ENCODE results near the gene TWIST2.
A peak's percentile ranks its signal among the peaks of the same experiment; 100 is the strongest.

Gene TWIST2

DNA sequence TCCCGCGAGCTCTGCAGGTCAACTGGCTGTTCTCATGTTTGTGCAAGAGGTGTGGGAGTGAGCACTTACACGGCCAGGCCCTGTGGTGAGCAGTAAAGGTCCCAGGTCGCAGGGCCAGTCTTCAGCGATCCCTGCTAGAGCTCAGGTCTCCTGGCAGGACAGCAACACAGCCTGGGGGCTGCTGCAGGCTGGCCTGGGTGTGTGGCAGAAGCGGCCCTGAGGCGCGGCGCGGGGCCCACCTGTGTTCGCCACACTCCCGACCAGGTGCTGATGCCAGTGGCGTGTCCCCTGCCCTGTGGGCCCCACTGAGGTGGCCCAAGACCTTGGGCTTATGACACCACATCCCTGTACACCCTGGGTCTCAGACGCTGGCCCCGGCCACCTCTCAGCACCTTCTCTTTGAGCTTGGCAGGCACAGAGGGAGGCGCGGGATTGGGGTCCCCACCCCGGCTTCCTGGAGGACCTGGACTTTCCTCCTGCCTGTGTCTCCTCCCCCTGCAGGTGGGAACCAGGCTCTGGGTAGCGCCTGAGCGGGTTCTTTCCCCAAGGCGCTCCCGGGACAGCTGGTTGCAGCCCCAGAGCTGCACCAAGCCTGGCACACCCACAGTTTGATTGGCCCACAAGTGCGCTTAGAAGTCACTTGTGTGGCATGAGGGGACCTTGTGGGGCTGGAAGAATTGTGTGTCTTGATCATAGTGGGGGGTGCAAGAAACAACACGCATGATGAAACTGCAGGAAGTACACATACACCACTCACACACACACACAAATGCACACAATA lies 59.2 kb downstream of the TWIST2 start:
- no peak for DNase-seq

DNA sequence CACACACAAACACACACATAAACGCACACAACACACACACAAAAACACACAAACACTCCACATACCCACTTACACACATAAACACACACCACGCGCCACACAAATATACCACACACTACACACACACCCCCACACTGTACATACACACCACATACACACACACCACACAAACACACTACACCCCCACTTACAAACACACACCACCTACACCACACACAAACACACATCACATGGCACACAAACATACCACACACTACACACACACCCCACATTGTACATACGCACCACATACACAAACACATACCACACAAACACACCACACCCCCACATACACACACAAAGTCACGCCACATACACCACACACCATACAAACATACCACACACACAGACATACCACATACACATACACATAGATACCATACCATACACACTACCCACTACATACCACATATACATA lies 59.9 kb downstream of the TWIST2 start:
- DNase-seq: no peak

DNA sequence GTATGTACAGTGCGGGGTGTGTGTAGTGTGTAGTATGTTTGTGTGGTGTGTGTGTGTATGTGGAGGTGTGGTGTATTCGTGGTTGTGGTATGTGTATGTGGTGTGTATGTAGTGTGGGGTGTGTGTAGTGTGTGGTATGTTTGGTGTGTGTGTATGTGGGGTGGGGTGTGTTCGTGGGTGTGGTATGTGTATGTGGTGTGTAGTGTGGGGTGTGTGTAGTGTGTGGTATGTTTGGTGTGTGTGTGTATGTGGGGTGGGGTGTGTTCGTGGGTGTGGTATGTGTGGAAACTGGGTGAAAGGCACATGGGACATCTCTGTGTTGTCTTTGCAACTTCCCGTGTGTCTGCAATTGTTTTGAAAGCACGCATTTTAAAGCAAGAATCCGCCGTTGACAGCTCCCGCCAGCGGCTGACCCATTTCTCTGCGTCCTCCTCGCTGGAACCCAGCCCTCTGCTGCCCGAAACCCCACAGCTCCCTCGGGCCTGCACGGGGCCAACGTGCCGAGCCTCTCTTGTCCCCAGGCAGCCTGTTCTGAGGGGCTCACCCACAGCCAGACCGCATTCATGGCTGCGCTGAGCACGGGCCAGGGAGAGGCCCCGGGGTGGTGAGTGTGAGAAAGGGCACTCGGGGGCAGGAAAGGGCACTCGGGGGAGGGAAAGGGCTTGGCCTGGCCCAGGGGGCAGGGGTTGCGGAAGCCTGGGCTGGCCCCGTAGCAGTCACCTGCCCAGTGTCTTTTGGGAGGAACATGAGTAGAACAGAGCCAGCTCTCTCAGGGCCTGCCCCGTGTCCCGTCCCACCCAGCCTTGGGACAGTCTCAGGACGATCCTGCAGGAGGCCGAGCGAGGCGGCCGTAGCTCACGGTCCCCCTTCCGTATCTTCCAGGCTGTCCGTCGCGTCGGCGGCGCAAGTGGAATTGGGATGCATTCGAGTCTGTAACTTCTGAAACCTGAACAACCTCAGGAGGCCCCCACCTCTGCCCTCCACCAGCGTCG lies 61.4 kb downstream of the TWIST2 start:
- no peak for DNase-seq

DNA sequence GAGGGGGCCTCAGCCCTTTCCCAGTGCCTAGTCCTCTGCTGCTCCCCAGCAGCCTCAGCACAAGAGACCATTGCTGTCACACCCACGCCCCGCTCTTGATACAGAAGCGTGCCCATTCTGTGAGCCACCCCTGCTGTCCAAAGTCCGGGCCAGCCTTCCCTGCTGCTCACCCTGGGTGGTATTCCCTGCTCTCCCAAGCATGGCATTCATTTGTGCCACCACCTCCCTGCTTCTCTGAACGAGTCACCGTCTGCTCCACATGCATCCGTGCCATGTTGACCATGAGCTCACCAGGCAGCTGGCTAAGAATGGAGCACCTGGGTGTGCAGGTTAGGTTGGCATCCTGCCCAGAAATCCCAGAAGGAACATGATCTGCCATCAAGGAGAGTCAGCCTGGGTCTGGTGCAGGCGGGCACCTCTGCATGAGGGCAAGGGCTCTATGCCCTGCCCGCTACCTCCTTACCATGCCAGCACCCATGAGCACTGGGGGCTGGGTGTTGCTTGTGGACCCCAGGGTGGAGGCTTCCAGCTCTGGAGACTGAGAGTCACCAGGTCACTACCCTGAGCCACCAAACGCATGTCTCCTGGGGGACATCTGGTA lies 63.0 kb downstream of the TWIST2 start:
- peak; percentile 74 for DNase-seq

DNA sequence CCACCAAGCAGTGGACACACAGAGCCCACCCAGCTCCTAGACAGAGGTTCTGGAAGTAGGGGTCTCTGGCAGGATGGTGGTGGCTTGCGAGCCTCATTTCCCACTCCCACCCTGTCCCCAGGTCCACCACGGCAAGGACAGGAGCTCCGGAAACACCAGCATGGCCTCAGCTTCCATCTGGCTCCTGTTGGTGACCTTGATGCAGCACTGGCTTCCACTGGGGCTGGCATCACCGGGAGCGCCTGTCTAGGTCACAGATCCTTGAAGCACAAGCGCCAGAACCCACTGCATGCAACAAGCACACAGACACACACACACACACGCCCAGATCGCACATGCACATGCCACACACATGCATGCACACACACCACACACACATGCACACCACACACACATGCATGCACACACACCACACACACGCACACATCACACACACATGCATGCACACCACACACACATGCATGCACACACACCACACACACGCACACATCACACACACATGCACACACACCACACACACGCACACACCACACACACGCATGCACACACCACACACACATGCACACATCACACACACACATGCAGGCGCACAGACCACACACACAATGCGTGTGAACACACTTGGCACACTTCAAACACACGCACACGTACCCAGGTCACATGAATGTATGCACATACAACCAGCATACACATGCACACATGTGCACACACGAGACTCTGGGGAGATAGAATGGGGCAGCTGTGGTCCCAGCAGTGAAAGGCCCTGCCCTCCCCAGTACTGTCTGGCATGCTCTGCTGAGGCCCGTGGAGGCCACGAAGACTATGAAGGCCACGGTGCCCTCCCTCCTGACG lies 63.7 kb downstream of the TWIST2 start:
- no peak for DNase-seq

DNA sequence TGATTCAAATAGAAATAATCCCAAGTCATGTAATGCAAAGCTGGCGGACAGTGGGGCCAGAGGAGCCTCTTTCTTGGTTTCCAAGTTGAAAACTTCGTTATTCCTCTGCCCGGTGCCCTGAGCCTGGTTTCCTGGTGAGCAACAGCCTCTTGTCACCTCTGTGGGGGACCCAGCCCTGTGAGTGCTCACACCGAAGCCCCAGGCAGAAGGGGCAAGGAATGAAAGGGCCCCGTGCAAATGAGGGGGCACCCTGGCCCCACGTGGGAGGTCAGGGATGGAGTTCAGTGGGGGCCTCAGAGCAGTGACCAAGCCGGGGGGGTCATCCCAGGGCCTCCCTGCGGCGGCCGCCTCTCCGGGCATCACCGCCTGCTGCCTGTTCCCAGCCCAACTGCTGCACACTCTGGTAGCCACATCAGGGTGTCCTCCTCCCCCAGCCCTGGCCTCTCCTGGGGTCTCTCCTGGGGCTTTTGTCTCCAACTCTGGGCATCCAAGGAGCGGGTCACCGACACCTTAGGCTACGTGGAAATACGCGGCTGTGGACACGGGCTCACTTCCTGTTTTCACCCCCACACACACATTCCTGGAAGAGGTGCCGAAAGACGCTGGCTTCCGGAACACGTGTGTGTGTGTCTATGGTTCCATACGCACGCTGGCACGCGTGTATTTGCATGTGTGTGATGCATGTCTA lies 64.5 kb downstream of the TWIST2 start:
- DNase-seq: no peak

DNA sequence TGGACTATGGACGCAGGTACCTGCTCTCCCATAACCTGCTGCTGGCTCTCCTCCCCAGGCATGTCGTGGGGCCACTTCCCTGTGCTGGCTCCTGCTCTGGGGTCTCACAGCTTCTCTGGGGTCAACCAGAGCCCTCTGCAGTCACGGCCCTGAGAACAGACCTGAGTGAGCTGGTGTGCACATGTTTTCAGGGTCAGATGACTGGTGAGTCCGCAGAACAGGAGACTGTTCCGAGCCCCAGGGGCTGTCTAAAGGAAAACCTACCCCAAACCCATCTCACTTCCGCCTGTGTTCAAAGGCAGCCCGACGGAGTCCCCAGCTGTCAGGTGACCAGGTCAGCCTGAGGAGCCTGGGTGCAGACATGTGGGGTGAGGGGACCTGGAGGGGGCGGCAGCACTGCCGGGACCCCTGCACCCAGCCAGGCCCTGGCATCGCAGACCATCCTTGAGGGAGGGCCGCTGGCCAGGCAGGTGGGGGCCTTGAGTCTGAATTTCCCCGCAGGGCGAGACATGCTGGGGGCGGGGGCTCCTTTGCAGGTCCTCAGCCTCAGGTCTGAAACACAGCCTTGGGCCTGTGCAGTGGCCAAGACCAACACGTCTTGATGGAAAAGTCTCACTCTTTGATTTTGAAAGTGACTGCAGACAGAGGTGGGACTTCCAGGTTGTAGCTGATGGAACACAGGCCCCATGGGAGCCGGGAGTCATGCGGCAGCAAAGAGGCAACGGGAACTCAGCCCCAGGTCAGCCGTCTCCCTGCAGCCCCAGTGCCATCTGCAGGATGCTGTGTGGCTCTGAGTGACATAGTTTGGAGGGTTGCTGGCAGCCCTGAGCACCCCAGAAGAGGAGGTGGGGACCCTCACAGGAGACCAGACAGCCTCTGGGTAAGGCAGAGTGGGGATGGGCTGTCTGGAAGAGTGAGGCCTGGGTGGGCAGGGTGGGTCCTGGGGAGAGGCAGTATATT lies 65.3 kb downstream of the TWIST2 start:
- DNase-seq: peak; percentile 33

DNA sequence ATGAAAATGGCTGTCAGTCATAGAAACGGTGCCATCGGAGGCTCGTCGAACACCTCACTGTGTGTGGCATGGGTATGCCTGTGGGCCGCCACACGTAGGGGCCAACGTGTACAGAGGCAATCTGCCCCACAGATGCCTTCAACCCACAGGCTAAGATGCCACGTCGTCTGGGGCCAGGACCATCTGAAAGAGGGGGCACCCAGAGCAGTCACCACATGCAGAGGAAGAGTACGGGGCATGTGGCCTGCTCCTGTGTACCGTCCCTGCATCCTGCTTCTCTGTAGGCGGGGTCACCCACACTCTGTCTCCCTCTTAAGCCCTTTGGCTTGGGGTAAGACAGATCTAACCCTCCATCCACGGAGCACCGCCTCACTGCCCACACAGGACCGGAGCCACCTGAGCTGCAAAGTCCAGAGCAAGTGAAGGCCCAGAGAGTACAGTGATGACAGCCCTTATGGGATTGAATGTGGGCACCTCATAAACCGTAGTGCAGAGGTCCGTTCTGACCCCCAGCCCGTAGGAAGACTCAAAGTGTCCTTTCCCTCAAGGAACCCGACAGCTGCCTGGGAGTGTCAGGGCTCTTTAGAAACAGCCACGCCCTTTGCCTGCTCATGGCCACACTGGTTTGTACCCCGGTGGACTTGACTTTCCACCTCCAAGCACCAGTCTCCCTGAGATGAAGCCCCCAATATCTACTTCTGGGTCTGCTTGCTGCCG lies 66.2 kb downstream of the TWIST2 start:
- no peak for DNase-seq

DNA sequence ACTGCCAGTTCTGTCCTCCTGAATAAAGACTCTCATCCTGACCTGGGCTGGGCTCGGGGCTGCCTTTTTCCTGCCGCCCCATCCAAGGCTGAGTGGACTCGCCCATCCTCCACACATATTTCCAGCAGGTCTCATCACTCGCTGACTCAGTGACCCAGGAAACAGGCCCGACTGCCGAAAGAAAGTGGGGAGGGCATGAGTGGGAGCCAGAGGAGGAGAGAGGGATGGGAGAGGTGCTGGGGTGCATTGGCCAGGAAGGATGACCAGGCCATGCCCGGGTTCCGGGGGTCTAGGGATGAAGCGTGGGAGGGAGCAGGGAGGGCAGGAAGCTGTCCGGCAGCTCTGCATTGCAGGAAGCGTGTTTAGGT lies 66.7 kb downstream of the TWIST2 start:
- no peak for DNase-seq

DNA sequence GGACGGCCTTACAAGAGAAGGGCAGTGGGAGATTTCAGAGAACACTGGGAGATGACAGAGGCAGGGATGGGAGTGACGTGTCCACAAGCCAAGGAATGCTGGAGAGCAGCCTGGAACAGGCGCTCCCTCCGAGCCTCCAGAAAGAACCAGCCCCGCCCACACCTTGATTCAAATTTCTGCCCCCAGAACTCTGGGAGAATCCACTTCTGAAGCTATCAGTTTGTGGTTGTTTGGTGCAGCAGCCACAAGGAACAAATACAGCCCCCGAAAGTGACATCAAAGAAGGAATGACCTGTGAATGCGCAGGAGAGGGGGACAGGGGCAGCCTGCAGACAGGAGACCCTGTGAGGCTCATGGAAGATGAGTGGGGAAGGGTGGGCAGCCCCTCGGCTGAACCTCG lies 67.3 kb downstream of the TWIST2 start:
- DNase-seq: no peak

DNA sequence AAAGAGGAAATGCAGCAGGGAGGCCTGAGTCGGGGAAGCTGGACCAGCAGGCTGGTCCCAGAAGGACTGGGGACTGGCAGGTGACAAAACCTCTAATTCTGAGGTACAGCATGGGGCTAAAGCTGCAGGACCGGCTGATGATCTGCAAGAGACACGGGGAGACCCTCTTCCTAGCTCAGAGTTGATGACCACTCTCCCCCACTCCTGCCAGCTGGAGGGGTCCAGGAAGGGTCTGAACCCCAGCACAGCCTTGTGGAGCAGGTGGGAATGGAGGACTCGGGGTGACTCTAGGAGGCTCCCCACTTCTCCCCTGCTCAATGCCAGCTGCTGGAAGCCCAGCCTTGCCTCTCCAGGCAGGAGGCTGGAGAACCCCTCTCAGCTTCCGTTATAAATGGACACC lies 67.7 kb downstream of the TWIST2 start:
- no peak for DNase-seq

DNA sequence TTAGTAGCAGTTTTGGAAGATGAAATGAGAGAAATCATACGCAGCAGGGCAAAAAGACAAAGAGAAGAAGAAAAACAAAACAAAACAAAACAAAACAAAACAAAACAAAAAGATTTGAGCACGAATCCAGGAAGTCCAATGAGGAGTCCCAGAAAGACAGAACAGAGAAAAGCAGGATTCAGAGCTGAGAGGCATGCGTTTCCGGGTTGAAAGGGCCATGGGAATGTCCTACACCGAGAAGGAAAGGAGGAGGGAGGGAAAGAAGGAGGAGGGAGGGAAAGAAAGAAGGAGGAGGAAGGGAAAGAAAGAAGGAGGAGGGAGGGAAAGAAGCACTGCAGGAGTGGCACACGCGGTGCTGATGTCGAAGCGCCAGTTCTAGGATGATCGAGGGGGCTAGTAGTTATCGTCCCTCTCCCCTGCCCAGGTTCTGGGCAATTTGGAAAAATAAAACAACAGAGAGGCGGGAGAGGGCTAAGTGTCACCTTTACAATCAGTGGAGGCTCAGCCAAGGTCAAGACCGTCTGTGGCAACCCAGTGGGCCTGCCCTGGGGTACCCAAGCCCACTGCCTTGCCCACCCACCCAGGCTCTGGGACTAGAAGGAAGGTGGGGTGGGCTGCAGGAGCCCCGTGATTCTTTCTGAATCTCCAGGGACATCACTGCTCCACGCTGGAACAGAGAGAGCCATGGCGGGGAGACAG lies 68.4 kb downstream of the TWIST2 start:
- no peak for DNase-seq

DNA sequence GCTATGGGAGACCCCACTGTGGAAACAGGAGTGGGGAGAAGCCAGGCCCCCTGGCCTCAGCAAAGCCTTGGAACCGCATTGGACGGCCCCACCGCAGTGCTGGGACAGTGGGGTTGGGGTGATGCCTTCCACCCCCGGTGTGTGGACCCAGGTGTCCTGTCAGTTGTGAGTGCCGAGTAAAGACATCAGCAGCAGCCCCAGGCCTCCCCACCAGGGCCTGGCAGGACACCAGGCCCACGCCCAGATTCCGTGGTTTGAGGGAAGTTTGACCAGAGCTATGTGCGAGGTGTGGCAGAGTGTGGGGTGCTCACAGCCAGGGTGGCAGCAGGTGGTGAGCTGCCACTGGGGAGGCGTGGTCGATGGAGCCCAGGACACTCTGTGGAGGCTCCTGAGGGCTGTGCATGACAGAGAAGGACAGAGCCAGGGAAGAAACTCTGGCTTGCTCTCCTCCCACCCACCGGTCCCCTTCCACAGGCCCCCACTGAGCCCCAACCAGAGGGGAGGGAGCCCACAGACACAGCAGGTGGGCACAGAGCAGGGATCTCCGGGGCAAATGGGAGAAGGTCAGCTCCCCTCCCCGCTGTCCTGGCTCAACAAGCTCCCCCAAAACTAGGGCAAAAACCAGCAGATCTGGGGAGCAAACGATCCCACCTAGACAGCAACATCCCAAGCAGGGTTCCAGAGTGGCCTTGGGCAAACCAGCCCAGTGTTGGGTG lies 69.1 kb downstream of the TWIST2 start:
- DNase-seq: no peak

DNA sequence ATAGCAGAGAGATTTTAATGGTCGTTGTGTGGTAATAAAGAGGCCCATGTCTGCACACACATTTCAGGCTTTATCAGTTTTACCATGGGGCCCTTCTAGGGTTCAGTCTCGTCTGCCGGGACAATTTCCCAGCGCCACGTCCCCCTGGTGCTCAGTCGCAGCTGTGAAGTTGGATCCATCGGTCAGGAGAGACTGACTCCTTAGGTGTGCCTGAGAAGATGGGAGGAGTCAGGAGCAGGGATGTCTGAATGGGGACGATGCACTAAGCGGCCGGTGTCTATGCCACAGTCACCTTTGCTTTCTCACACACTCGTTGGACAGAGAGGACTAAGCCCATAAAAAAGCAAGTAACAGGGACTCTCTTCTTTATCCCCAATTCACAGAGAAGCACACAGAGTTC lies 71.4 kb downstream of the TWIST2 start:
- no peak for DNase-seq

DNA sequence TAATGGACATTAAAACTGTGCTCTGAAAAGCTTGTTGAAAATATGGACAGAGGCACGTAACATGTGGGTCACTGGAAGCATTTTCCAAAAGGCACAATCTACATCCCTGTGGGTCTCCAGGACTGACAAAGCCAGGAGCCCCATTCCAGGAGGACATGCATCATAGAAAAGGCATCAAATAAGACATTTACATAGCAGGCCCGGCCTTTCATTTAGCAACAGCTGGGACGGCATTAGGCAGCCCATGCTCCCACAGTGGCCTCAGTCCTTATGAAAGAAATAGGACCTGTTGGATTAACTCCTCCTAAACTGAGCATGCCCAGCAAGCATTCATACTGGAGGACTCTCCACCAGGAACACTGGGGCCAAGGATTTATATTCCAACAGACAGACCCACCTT lies 72.2 kb downstream of the TWIST2 start:
- DNase-seq: no peak

DNA sequence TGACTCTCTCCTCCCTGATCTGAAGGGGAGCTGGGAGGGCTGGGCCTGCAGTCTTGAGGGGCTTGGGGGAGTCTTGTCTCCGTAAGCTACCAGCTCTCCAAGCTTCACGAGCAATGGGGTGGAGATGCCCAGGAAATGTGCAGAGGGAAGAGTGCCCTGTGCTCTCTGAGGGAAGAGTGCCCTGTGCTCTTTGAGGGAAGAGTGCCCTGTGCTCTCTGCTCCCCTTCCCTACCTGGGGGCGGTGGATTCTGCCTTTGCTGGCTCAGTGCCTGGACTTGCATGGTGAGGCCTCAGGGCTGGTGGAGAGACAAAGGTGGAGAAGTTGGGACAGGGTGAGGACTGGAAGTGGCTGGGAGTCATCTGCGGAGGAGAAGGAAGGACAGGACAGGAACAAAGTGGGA lies 72.7 kb downstream of the TWIST2 start:
- no peak for DNase-seq

DNA sequence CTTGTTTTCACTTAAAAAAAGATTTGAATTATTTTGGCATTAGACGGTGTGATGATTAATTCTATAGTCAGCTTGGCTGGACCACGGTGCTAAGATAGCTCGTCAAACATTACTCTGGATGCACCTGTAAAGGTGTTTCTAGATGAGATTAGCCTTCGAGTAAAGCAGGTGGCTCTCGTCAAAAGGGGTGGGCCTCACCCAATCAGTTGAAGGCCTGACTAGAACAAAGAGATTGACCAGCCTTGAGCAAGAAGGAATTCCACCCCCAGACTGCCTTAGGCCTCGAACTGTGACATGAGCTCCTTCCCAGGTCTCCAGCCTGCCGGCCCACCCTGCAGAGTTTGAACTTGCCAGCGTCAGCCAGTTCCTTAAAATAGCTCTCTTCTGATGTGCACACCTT lies 73.4 kb downstream of the TWIST2 start:
- no peak for DNase-seq

DNA sequence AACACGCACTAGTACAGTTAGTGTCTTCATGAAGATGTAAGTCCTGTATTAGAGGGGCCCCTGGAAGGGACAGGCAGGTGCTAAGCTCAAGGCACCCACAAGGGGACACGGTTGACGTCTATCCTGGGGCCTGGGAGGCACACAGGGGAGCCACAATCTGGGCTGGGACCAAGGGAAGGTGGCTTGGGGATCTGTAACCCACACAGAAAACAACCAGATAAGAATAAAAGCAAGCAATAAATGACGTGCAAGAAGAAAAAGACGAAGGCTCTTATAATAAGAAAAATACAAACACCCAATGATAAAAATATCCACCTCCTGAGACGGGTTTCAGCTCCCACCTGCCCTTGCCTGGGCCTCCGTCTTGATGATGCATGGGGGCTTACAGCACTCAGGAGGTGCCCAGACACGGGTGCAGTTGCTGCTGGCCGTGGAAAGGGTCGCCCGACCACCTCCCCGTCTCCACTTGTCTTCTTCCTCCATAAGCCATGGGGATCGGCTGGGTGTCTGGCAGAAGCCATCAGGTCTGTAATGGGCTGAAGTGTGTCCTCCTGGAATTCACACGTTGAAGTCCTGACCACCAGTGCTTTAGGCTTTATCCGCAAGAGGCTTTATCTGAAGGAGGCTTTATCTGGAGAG lies 73.9 kb downstream of the TWIST2 start:
- DNase-seq: no peak
